ENCODE measurements around the gene PHC1. TPM values are rescaled to one million over a fixed set of nuclear protein-coding genes. Genes with fewer than 3 reads are reported as not detected.

Gene PHC1
- polyA plus RNA-seq, 1 of the 3 experiments (the other 2 are of a cell fraction) = 27.0 TPM

DNA sequence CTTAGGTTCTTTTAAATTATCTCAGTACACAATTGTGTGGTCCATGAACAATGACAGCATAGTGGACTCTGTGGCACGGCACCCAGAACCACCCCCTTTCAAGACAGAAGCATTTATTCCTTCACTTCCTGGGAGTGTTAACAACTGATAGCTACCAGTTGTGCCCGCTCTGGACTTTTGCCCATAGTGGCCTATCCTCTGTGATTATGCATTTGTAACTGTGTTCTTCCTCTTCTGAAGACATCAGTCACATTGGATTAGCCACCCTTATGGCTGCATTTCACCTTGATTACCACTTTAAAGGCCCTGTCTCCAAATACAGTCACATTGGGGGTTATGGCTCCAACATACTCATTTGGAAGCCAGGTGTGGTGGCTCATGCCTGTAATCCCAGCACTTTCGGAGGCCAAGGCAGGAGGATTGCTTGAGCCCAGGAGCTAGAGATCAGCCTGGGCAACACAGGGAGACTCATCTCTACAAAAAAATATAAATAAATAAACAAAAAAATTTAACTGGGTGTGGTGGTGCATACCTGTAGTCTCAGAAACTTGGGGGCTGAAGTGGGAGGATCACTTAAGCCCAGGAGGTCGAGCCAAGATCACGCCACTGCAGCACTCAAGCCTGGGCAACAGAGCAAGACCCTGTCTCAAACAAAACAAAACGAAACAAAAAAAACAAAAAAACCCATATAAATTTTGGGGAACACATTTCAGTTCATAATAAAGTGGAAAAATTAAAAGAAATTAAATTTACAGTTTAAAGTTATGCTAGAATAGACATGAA lies 27.6 kb upstream of the PHC1 start:
- Histone ChIP-seq H3K9me3 (no peaks in the 10 kb centered on the region), H3K9ac (no peak overlapping the region), H3K27ac (ENCODE audit: low read depth in 2 of 2, low read length in 1 of 2) (no peak overlapping the region), H3F3A (replicated peaks; ENCODE audit: insufficient read depth) (no peaks in the 10 kb centered on the region), H2AFZ (ENCODE audit: low read depth) (no peak overlapping the region), H3K4me1 (ENCODE audit: control insufficient read depth in 1 of 2, insufficient read depth in 2 of 2, low read depth in 1 of 2, low read length in 1 of 2) (no peaks in the 10 kb centered on the region), H3K4me3 (ENCODE audit: low read depth in 2 of 2, low read length in 1 of 2) (no peak overlapping the region), H3K79me2 (ENCODE audit: insufficient read depth) (no peaks in the 10 kb centered on the region), H3K4me2 (no peak overlapping the region), H3K9me2 (no peaks in the 10 kb centered on the region), H4K20me1 (ENCODE audit: insufficient read depth) (no peaks in the 10 kb centered on the region), H3K27me3 (ENCODE audit: insufficient read depth) (no peaks in the 10 kb centered on the region; the same call in 1 of the 2 replicates), H3K36me3 (replicated peaks in 1 of 2; ENCODE audit: control insufficient read depth in 1 of 2, insufficient read depth in 2 of 2, low read length in 1 of 2) (no peaks in the 10 kb centered on the region)
- no peak for DNase-seq
- ChIA-PET POLR2A (no interaction called here), CTCF (interaction anchor here (1.8 kb wide), 1 partner anchor 9 kb away, joined by 4 read pairs; no protein-coding TSS in a partner anchor)
- 36% methylated on average over 6 of the region's 6 CpGs for WGBS (ENCODE audit: low lambda C conversion rate)
- TF ChIP-seq FOXJ3 (CRISPR knock-in tag; IDR thresholded peaks at IDR 0.05) (no peak), REST (IDR thresholded peaks at IDR 0.05; ENCODE audit: low read depth, low read length) (no peak), USF1 (IDR thresholded peaks at IDR 0.05; ENCODE audit: borderline replicate concordance, low read depth) (no peak), PBX3 (IDR thresholded peaks at IDR 0.05) (no peak), GATA2 (CRISPR knock-in tag; IDR thresholded peaks at IDR 0.05) (no peak), FOSL2 (IDR thresholded peaks at IDR 0.05; ENCODE audit: borderline replicate concordance, low read depth) (no peak), RXRA (IDR thresholded peaks at IDR 0.05; ENCODE audit: borderline replicate concordance, low read depth) (no peak), EZH2phosphoT487 (IDR thresholded peaks at IDR 0.05; ENCODE audit: borderline replicate concordance, low read depth) (no peak), TEAD4 (IDR thresholded peaks at IDR 0.05; ENCODE audit: borderline replicate concordance, insufficient read depth) (no peak), USF2 (IDR thresholded peaks at IDR 0.05; ENCODE audit: borderline replicate concordance, low read depth, low read length) (no peak), ELF1 (IDR thresholded peaks at IDR 0.05) (no peak), ZBTB33 (IDR thresholded peaks at IDR 0.05; ENCODE audit: borderline replicate concordance, low read depth) (no peak), IRF3 (IDR thresholded peaks at IDR 0.05; ENCODE audit: low read depth, low read length) (no peak), POLR2AphosphoS5 (IDR thresholded peaks at IDR 0.05; ENCODE audit: low read depth, low read length) (no peak), YY1 (IDR thresholded peaks at IDR 0.05; ENCODE audit: low read depth) (no peak), MXI1 (IDR thresholded peaks at IDR 0.05; ENCODE audit: low read depth, low read length) (no peak), CTCF (IDR thresholded peaks at IDR 0.05) (no peak), RAD21 (IDR thresholded peaks at IDR 0.05; ENCODE audit: low read length) (no peak)
- TF ChIP-seq, protein P1, sequence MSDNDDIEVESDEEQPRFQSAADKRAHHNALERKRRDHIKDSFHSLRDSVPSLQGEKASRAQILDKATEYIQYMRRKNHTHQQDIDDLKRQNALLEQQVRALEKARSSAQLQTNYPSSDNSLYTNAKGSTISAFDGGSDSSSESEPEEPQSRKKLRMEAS (IDR thresholded peaks at IDR 0.05; ENCODE audit: low read depth) = no peak
